ENCODE data around the gene APH1A.

DNA sequence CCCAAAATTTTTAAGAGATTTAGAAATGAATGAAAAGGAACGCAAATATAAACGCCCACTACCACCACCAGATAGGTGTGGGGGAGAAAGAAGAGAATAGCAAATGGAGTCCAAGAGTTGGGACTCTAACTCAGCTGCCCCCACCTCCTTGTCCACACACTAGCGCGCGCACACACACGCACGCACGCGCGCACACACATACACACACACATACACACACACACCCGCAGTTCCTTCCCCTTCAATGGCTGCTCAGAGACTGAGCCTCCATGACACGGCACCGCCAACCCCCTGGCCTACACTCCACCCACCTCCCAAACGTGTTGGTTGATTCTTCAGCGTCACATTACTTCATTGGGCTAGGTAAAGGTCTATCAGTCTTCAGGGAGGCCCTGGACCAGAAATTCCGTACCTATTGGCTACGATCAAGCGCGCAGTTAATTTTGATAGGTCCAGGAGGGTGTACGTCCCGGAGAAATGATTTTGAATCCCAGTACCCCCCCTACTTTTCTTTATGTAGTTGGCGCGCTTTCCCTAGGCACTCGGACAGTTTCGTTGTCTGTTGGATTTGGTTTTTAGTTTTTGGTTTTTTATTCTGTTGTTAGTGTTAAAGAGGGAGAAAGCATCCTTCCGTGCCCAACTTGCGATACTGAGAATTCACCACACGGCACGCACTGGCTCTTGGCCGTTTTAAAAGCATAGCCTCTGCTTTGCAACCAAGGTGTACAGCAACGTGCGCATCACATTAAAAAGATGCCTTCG, 32.8 kb downstream of the APH1A start, which contains the start of gene ANP32E:
- TF ChIP-seq POLR2A (IDR thresholded peaks at IDR 0.05; ENCODE audit: extremely low read depth, insufficient read length): peak; percentile 83
- TF ChIP-seq, protein P1, sequence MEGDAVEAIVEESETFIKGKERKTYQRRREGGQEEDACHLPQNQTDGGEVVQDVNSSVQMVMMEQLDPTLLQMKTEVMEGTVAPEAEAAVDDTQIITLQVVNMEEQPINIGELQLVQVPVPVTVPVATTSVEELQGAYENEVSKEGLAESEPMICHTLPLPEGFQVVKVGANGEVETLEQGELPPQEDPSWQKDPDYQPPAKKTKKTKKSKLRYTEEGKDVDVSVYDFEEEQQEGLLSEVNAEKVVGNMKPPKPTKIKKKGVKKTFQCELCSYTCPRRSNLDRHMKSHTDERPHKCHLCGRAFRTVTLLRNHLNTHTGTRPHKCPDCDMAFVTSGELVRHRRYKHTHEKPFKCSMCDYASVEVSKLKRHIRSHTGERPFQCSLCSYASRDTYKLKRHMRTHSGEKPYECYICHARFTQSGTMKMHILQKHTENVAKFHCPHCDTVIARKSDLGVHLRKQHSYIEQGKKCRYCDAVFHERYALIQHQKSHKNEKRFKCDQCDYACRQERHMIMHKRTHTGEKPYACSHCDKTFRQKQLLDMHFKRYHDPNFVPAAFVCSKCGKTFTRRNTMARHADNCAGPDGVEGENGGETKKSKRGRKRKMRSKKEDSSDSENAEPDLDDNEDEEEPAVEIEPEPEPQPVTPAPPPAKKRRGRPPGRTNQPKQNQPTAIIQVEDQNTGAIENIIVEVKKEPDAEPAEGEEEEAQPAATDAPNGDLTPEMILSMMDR (IDR thresholded peaks at IDR 0.05; ENCODE audit: low read depth, low read length): no peak

Data from NB4 (cell line).